ENCODE results near the gene CRYGB. TPM values are rescaled to one million over a fixed set of nuclear protein-coding genes. Genes with fewer than 3 reads are reported as not detected.

Gene CRYGB
- total RNA-seq, 1 experiment from 2014 or later = not detected

GRCh38 chr2:208179028-208179609 is 33.2 kb upstream of the CRYGB start:
- Histone ChIP-seq H3K27ac (ENCODE audit: low read depth, low read length) (no peak overlapping the region), H3K9me2 (ENCODE audit: insufficient read depth) (no peaks in the 10 kb centered on the region), H3K9ac (ENCODE audit: low read length) (no peak overlapping the region), H3K79me2 (ENCODE audit: insufficient read depth, low read length) (no peaks in the 10 kb centered on the region), H3K4me1 (ENCODE audit: control insufficient read depth in 1 of 2, insufficient read depth in 2 of 2, low read length in 2 of 2) (peaks cover 6 to 20% of the 10 kb centered on the region in 2 experiments; a peak in 3 of 4 replicates), H3K9me3 (ENCODE audit: control insufficient read depth in 1 of 2, insufficient read depth in 1 of 2, low read depth in 1 of 2, low read length in 2 of 2) (no peaks in the 10 kb centered on the region), H2AFZ (ENCODE audit: low read depth, low read length, poor library complexity, severe bottlenecking) (no peak overlapping the region), H3K4me2 (ENCODE audit: low read length) (peak overlapping the region; percentile 21; the same call in 1 of the 2 replicates), H3K36me3 (ENCODE audit: control insufficient read depth in 1 of 2, insufficient read depth in 2 of 2, low read length in 2 of 2) (no peaks in the 10 kb centered on the region), H3K27me3 (ENCODE audit: insufficient read depth, low read length) (no peaks in the 10 kb centered on the region), H4K20me1 (ENCODE audit: insufficient read depth) (no peaks in the 10 kb centered on the region), H3K4me3 (replicated peaks in 1 of 2; ENCODE audit: low read depth in 1 of 2, low read length in 2 of 2) (no peak overlapping the region)
- POLR2A ChIA-PET = no interaction called here
- BruUV-seq (replicated peaks) = no TSS peak
- no peak for DNase-seq (ENCODE audit: low read depth, low spot score)
- RAD21 ChIA-PET (ENCODE audit: low non-redundant PET in 1 of 2, low total read pairs in 2 of 2, uncharacterized antibody in 2 of 2, unreplicated experiment in 2 of 2) = no interaction called here
- intact Hi-C loops (cut with micrococcal nuclease) = no loop called here
- CTCF ChIA-PET = no interaction called here
- TF ChIP-seq POLR2AphosphoS5 (IDR thresholded peaks at IDR 0.05; ENCODE audit: low read depth, low read length) (no peak), FOSL1 (IDR thresholded peaks at IDR 0.05; ENCODE audit: low read depth) (no peak), RAD21 (IDR thresholded peaks at IDR 0.05; ENCODE audit: low read depth) (no peak), SIN3A (IDR thresholded peaks at IDR 0.05; ENCODE audit: low read depth) (no peak), EZH2phosphoT487 (IDR thresholded peaks at IDR 0.05; ENCODE audit: borderline replicate concordance) (no peak), SP1 (IDR thresholded peaks at IDR 0.05; ENCODE audit: low read depth) (no peak), POLR2A (IDR thresholded peaks at IDR 0.05; ENCODE audit: borderline replicate concordance, extremely low read depth, insufficient read depth, insufficient read length) (no peak), SRF (IDR thresholded peaks at IDR 0.05; ENCODE audit: low read depth) (no peak), ATF3 (IDR thresholded peaks at IDR 0.05) (no peak), ZNF274 (IDR thresholded peaks at IDR 0.05; ENCODE audit: low read depth, low read length) (no peak)
- TF ChIP-seq, protein P1, sequence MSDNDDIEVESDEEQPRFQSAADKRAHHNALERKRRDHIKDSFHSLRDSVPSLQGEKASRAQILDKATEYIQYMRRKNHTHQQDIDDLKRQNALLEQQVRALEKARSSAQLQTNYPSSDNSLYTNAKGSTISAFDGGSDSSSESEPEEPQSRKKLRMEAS (IDR thresholded peaks at IDR 0.05) = no peak
- ATAC-seq = peak; percentile 31; the same call in 1 of the 2 replicates
